AG04449 (cell line): ENCODE results near the gene SLC16A5.
"Not testable (repeated sequence)": the region's sequence is repeated elsewhere in the genome, so short reads cannot be mapped to it uniquely, and the experiment has no call there.

ENCODE experiments used
- CTCF ChIA-PET: fragments of 350-600 bp; formaldehyde crosslinking; extraction: SDS; loops from one replicate; lab custom pipeline; 2021; ENCODE audit warnings: antibody characterized with exemption; lab: Yijun Ruan, JAX
- POLR2A ChIA-PET: fragments of 400-600, 350-600 bp; formaldehyde crosslinking; extraction: SDS; loops from one replicate; lab custom pipeline; 2020; ENCODE audit warnings: antibody characterized with exemption, inconsistent platforms; lab: Yijun Ruan, JAX
- DNase-seq: peaks from one replicate; pipeline ENCODE4 v3.0.0-alpha.2; 2010; ENCODE audit warnings: low read depth, low spot score
- H3K4me3 ChIP-seq: 2 replicates; pipeline ENCODE4 v1.5.1; 2011; ENCODE audit warnings: low read depth, mild to moderate bottlenecking, control low read depth, low read length
- CTCF ChIP-seq: IDR thresholded peaks from one replicate; pipeline ENCODE4 v1.5.1; 2011; ENCODE audit warnings: mild to moderate bottlenecking, moderate library complexity, low read length, control low read depth, inconsistent platforms; ENCODE audit not compliant: insufficient read depth; ENCODE audit errors: missing control alignments

Gene SLC16A5

DNA sequence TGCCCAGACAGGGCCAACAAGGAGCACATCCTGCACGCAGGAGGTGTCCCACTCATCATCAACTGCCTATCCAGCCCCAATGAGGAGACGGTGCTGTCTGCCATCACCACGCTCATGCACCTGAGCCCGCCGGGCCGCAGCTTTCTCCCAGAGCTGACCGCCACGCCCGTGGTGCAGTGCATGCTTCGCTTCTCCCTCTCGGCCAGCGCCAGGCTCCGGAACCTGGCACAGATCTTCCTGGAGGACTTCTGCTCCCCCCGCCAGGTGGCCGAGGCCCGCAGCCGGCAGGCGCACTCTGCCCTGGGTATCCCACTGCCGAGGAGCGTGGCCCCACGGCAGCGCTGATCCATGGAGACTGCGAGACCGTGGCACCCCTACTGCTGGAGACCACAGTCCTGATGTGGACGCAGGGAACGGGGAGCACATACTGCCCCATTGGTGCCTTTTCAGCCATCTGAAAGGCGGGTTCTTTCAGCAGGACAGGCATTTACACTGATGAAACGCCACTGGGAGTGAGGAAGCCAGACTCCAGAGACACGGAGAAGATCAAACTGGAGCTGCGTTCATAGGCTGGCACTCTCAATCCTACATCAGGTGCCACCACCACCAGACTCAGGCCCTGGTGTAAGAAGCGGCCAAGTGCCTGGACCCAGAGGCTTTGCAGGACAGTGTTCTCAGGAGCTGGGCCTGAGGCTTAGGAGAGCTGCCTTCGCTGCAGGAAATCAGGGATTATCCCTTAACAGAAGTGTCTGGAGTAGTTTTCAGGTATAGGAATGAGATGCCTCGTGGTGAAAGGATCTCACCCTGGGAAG is 41.1 kb downstream of the SLC16A5 start:
- ChIA-PET CTCF (interaction anchor here (1.0 to 10.3 kb wide), 12 partner anchors 11 to 167 kb away, joined by 3 to 142 read pairs (median 19); partner anchors contain the start of gene ARMC7), POLR2A (no interaction called here)
- DNase-seq, result no peak
- H3K4me3 ChIP-seq, result no peak overlapping the region
- TF ChIP-seq CTCF, result no peak

DNA sequence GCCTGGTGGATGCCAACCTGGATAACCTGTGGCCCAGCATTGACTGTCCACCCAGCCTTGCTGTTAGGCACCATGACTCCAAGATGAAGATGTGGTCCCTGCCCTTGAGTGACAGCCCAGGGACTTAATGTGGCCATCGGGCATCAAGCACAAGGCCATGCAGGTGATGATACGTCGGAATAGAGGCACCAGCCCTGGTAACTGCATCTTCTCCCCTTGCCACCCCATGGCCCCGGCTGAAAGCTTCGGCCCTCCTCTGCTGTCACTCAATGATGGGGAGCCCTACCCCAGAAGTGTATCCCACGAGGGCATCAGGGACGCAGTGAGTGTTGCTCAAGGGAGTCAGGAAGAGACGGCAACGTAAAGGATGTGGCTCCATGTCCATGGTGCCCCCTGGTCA is 41.8 kb downstream of the SLC16A5 start:
- DNase-seq, result no peak
- no peak overlapping the region for H3K4me3 ChIP-seq
- no peak for TF ChIP-seq CTCF
- POLR2A ChIA-PET, result no interaction called here
- CTCF ChIA-PET, result interaction anchor here (1.0 to 4.9 kb wide), 11 partner anchors 10 to 168 kb away, joined by 3 to 105 read pairs (median 18); partner anchors contain the start of gene ARMC7

DNA sequence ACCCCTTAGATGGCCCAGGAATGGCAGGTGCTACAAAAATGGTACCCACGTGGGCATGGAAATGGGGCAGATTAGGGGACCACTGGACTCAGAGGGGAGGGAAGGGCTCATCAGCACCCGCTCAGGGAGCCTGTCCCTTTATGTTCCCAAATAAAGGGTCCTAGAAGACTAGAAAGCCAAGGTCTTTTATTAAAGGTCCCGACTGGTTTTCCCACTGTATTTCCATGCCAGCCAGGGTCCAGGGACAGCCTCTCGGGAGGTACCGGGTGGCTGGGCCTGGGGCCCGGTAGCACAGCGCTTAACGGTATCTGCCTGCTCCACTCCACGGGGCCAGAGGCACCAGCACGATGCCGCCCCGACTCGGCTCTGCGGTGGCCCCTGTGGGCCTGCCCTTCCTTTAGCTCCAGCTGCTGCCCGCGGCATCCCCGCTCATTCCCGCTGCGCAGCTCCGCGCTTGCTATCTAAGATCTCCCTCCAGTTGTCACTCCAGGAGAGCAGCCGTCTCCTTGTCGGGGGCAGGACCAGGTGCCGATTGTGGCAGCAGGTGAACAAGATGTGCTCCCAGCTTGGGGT is 42.4 kb downstream of the SLC16A5 start:
- POLR2A ChIA-PET, result interaction anchor here (1.7 kb wide), 1 partner anchor 16 kb away, joined by 8 read pairs; no protein-coding TSS in a partner anchor
- no peak for DNase-seq
- CTCF ChIA-PET, result interaction anchor here (0.9 to 4.9 kb wide), 24 partner anchors 9 to 169 kb away, joined by 3 to 105 read pairs (median 6); partner anchors contain the start of genes ARMC7, JPT1, MIF4GD and SLC16A5
- TF ChIP-seq CTCF, result no peak
- H3K4me3 ChIP-seq, result peak overlapping the region; percentile 73

- ChIA-PET POLR2A (interaction anchor here (0.9 to 1.7 kb wide), 4 partner anchors 15 to 71 kb away, joined by 3 to 8 read pairs (median 5); no protein-coding TSS in a partner anchor), CTCF (interaction anchor here (0.9 to 4.9 kb wide), 28 partner anchors 9 to 282 kb away, joined by 3 to 105 read pairs (median 6); partner anchors contain the start of genes ARMC7, JPT1, MIF4GD and MRPL58)
- TF ChIP-seq CTCF, result peak; percentile 65
- DNase-seq, result no peak
- H3K4me3 ChIP-seq, result peak overlapping the region; percentile 73
Measured at GRCh38 chr17:75130632-75131277, 43.0 kb downstream of the SLC16A5 start.

GRCh38 chr17:75131278-75132017 is 43.7 kb downstream of the SLC16A5 start, which contains the start of gene NT5C:
Gene NT5C, minus strand, starts transcription at chr17:75131742. Its CDS starts 35 bp downstream, at chr17:75131707.
- TF ChIP-seq CTCF, result peak; percentile 81
- ChIA-PET POLR2A (interaction anchor here (0.5 to 1.7 kb wide), 7 partner anchors 10 to 72 kb away, joined by 3 to 8 read pairs (median 3); no protein-coding TSS in a partner anchor), CTCF (interaction anchor here (0.6 to 4.9 kb wide), 28 partner anchors 8 to 281 kb away, joined by 3 to 105 read pairs (median 6); partner anchors contain the start of genes ARMC7, JPT1, MIF4GD and MRPL58)
- H3K4me3 ChIP-seq, result peak within 1 kb of the TSS; percentile 73
- no peak for DNase-seq

DNA sequence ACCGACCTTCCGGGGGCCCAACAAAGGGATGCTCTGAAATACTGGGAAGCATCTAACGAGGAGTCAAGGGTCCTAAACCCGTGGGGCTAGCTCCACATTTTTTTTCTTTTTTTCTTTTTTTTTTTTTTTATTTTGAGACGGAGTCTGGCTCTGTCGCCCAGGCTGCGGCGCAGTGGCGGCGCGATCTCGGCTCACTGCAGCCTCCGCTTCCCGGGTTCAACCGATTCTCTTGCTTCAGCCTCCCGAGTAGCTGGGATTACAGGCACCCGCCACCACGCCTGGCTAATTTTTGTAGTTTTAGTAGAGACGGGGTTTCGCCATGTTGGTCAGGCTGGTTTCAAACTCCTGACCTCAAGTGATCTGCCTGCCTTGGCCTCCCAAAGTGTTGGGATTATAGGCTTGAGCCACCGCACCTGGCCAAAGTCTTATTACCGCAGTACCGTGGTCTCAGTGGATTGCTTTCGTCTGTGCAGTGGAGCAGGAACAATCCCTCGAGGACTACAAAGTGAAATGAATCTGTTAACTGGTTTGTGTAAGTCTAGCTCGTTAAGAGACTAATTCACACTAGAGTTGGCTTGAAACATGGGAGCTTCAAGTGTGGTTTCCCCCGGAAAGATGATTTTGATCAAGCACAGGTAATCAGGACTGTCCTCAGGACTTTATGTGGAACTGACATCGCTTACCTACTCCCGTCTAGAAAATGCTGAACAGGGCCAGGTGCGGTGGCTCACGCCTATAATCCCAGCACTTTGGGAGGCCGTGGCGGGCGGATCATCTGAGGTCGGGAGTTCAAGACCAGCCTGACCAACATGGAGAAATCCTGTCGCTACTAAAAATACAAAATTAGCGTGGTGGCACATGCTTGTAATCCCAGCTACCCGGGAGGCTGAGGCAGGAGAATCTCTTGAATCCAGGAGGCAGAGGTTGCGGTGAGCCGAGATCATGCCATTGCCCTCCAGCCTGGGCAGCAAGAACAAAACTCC is 44.6 kb downstream of the SLC16A5 start:
- H3K4me3 ChIP-seq, result peak overlapping the region; percentile 73
- ChIA-PET POLR2A (interaction anchor here (0.9 to 1.7 kb wide), 3 partner anchors 11 to 72 kb away, joined by 3 to 8 read pairs (median 5); no protein-coding TSS in a partner anchor), CTCF (interaction anchor here (0.6 to 4.9 kb wide), 16 partner anchors 7 to 280 kb away, joined by 3 to 105 read pairs (median 12); partner anchors contain the start of genes ARMC7 and MRPL58)
- not testable (repeated sequence) for DNase-seq
